Transverse colon (tissue), 4 donors: Measurements from ENCODE around the gene TBC1D22B. TPM values are rescaled to one million over a fixed set of nuclear protein-coding genes. Genes with fewer than 3 reads are reported as not detected.

Experiments
- DNase-seq: peaks from one replicate; pipeline ENCODE4 v3.0.0-alpha.2; 2019
- H3K27ac ChIP-seq, 4 donors: fragments of 200-600 bp; sonication (generic); 2 replicates each; pipeline ENCODE4 v1.5.1; 2016 to 2018; ENCODE audit warnings: inconsistent platforms in 4 of 4
- H3K27me3 ChIP-seq: fragments of 200-600 bp; sonication (generic); 2 replicates; pipeline ENCODE4 v1.5.1; 2017; ENCODE audit warnings: inconsistent platforms
- H3K36me3 ChIP-seq, 4 donors: fragments of 200-600 bp; sonication (generic); 2 replicates each; pipeline ENCODE4 v1.5.1; 2017 to 2019; ENCODE audit warnings: inconsistent platforms in 4 of 4
- H3K4me1 ChIP-seq, 4 donors: fragments of 200-600 bp; sonication (generic); 2 replicates each; pipeline ENCODE4 v1.5.1; 2017 to 2020; ENCODE audit warnings: inconsistent platforms in 4 of 4
- H3K4me3 ChIP-seq, 4 donors: fragments of 200-600 bp; sonication (generic); 1 replicate in 1 of 4; 2 replicates in 3 of 4; pipeline versions ENCODE4 v1.5.1 to v1.6.1; 2017 to 2019; ENCODE audit warnings: inconsistent platforms in 4 of 4
- H3K9me3 ChIP-seq, 2 donors: fragments of 200-600 bp; sonication (generic); 2 replicates each; pipeline ENCODE4 v1.5.1; 2017 to 2019; ENCODE audit warnings: inconsistent platforms in 2 of 2
- EP300 ChIP-seq: sonication (generic); formaldehyde crosslinking; IDR thresholded peaks from one replicate; pipeline ENCODE4 v1.6.1; 2017; ENCODE audit warnings: antibody characterized with exemption, low read depth
- WGBS, 2 donors: methylation state at CpG; one replicate each; pipeline ENCODE4 v1.1.5; 2018; ENCODE audit warnings: low coverage in 1 of 2; 5-methylcytosine and 5-hydroxymethylcytosine counted together
- in situ Hi-C, 4 donors: fragments of 200-750 bp; cut with MboI; loops; one replicate each; pipeline versions ENCODE4 v1.15.0 to v1.15.1; 2017; ENCODE audit warnings: low sequenced_read_pairs in 3 of 4, low pct_ligation_motif_present in 1 of 4, low pct_unique_long_range_greater_than_20kb in 1 of 4
- intact Hi-C: fragments of 100-400 bp; cut with DNase I; formaldehyde crosslinking; loops from one replicate; pipeline ENCODE4 v1.15.1; 2023; ENCODE audit warnings: low total_unique reads
- small RNA-seq, 4 donors: library from RNA; depleted of rRNA; stranded (forward); fragments of <200 nt; gene quantifications; one replicate each; pipeline ENCODE3, GENCODE V24; 2016
- total RNA-seq, 4 donors: library from RNA; depleted of rRNA; stranded (reverse); fragments of >200 nt; gene quantifications; one replicate each; pipeline ENCODE4 v1.1.0, GENCODE V29; 2016
- TF ChIP-seq, protein P1 (sequence below), 5 experiments: fragments of 200-600 bp in 3 of 5; fragments of 450-650 bp in 2 of 5; sonication (generic) in 3 of 5; IDR thresholded peaks; 1 replicate in 2 of 5; 2 replicates in 3 of 5; pipeline ENCODE4 v1.5.1; 2016 to 2017; ENCODE audit warnings: antibody characterized with exemption in 5 of 5, inconsistent platforms in 3 of 5, mild to moderate bottlenecking in 2 of 5, moderate library complexity in 1 of 5

The TBC1D22B gene
- total RNA-seq, 4 donors from 2014 or later, result 9.0 to 15.7 (median 12.6) TPM

DNA sequence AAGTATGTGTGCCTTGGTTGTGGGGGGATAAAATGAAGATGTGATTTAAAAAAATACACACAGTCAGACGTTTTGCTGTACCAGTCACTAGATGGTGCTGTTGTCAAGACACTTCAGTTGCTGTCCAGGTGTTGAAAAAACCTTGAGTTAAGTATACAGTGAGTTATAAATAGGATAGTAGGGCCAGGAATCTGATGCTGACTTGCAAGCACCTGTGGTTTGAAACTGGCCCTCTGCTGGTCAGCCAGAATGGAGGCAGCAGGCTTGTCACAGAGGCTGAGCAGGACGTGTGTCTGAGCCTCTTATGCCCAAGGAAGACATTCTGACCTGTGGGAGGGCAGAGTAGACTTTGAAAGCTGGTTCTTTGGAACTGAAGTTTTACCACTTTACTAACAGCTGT lies 124.0 kb downstream of the TBC1D22B start:
- 41 to 50% methylated on average over 2 of the region's 2 CpGs for WGBS, 2 donors
- Histone ChIP-seq H3K27me3 (no peaks in the 10 kb centered on the region), H3K36me3 (peaks cover 0 to 23% (median 8%) of the 10 kb centered on the region in 4 donors), H3K9me3 (no peaks in the 10 kb centered on the region), H3K27ac (no peak overlapping the region), H3K4me3 (no peak overlapping the region), H3K4me1 (no peaks in the 10 kb centered on the region)
- peak; percentile 16 for DNase-seq
- TF ChIP-seq, protein P1, sequence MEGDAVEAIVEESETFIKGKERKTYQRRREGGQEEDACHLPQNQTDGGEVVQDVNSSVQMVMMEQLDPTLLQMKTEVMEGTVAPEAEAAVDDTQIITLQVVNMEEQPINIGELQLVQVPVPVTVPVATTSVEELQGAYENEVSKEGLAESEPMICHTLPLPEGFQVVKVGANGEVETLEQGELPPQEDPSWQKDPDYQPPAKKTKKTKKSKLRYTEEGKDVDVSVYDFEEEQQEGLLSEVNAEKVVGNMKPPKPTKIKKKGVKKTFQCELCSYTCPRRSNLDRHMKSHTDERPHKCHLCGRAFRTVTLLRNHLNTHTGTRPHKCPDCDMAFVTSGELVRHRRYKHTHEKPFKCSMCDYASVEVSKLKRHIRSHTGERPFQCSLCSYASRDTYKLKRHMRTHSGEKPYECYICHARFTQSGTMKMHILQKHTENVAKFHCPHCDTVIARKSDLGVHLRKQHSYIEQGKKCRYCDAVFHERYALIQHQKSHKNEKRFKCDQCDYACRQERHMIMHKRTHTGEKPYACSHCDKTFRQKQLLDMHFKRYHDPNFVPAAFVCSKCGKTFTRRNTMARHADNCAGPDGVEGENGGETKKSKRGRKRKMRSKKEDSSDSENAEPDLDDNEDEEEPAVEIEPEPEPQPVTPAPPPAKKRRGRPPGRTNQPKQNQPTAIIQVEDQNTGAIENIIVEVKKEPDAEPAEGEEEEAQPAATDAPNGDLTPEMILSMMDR (IDR thresholded peaks at IDR 0.05), result peak; percentile 54 to 66 (median 55)
- no peak for TF ChIP-seq EP300
- in situ Hi-C loops (no loop called here), intact Hi-C loops (loop anchor here (5.0 to 10.0 kb wide), 2 partner anchors 113 to 186 kb away; partner anchors contain the start of gene CCDC167)

Small RNAs within 50 kb of the gene (small RNA-seq; reads per million reads assigned to genes)
- gene AL096712.1 (0 reads per million in 4 donors), gene RN7SL273P (0 reads per million in 4 donors)

Other genes starting within 250 kb of the TBC1D22B start
- 100 to 1,000 TPM in 1 of 4 donors, 10 to 100 TPM in 2, 1 to 10 TPM in 1; 6.8 to 102 (median 24.0) TPM for gene PIM1, start 87.6 kb upstream of the TBC1D22B start, total RNA-seq
- 1 to 10 TPM in 2 of 4 donors, under 1 TPM in 1, not detected in 1; 0.41 to 1.4 (median 1.1) TPM for gene TMEM217, start 372 bp downstream of the TBC1D22B start, total RNA-seq
- 10 to 100 TPM in 2 of 4 donors, 1 to 10 TPM in 2; 2.2 to 12.9 (median 9.0) TPM for gene RNF8, start 96.2 kb downstream of the TBC1D22B start, total RNA-seq
- 10 to 100 TPM; 16.5 to 40.6 (median 24.9) TPM for gene CMTR1, start 175.4 kb downstream of the TBC1D22B start, total RNA-seq
- gene CCDC167, start 242.1 kb downstream of the TBC1D22B start, total RNA-seq, result 10 to 100 TPM in 2 of 4 donors, not detected in 2; 16.9 to 21.8 TPM